K562 (cell line): ENCODE results near the gene LHX3. TPM values are rescaled to one million over a fixed set of nuclear protein-coding genes. Genes with fewer than 3 reads are reported as not detected.

ENCODE experiments used
- ARID1B ChIP-seq: fragments of 450-650 bp; IDR thresholded peaks from 2 replicates; pipeline ENCODE4 v1.6.1; 2016; ENCODE audit warnings: antibody characterized with exemption, mild to moderate bottlenecking, inconsistent platforms
- BHLHE40 ChIP-seq: IDR thresholded peaks from 2 replicates; pipeline ENCODE4 v1.6.1; 2011; ENCODE audit warnings: low read length, improper control_type of control experiment
- BMI1 ChIP-seq: fragments of 150-350 bp; IDR thresholded peaks from 2 replicates; pipeline ENCODE4 v1.6.1; 2014; ENCODE audit warnings: low read length
- CBFA2T3 ChIP-seq: fragments of 450-650 bp; IDR thresholded peaks from 2 replicates; pipeline ENCODE4 v1.6.1; 2017
- CXXC5 ChIP-seq: fragments of 250-450 bp; sonication (Bioruptor Pico); IDR thresholded peaks from 2 replicates; pipeline ENCODE4 v1.8.0; 2022; ENCODE audit warnings: inconsistent platforms, mild to moderate bottlenecking, moderate library complexity
- DPF2 ChIP-seq: fragments of 450-650 bp; IDR thresholded peaks from 2 replicates; pipeline ENCODE4 v1.6.1; 2016
- FOXM1 ChIP-seq, 2 experiments: fragments of 450-650 bp in 1 of 2; sonication (generic) in 1 of 2; formaldehyde crosslinking in 1 of 2; IDR thresholded peaks; 2 replicates each; pipeline versions ENCODE4 v1.6.1 to v1.9.0; 2017 to 2022; ENCODE audit warnings: low read depth in 2 of 2, mild to moderate bottlenecking in 2 of 2, missing genetic modification reagents in 1 of 2, moderate library complexity in 1 of 2
- GTF2A2 ChIP-seq: IDR thresholded peaks from 2 replicates; pipeline ENCODE4 v1.6.1; 2016; ENCODE audit warnings: mild to moderate bottlenecking, missing genetic modification characterization, missing compliant biosample characterization
- HNRNPH1 ChIP-seq: fragments of 200-400 bp; formaldehyde crosslinking; optimal IDR thresholded peaks from 2 replicates; pipeline ENCODE3; 2017; ENCODE audit warnings: low read depth, mild to moderate bottlenecking, low read length, moderate library complexity
- MAFF ChIP-seq: IDR thresholded peaks from 2 replicates; pipeline ENCODE4 v1.6.1; 2012; ENCODE audit warnings: low read length, improper control_type of control experiment
- MED1 ChIP-seq: sonication (generic); formaldehyde crosslinking; IDR thresholded peaks from 2 replicates; pipeline ENCODE4 v1.8.1; 2023; ENCODE audit warnings: missing genetic modification reagents, borderline replicate concordance
- MITF ChIP-seq: IDR thresholded peaks from 2 replicates; pipeline ENCODE4 v1.6.1; 2014; ENCODE audit warnings: antibody characterized with exemption
- OTX1 ChIP-seq: fragments of 450-650 bp; formaldehyde crosslinking; IDR thresholded peaks from 2 replicates; pipeline ENCODE4 v1.4.0; 2022; ENCODE audit warnings: mild to moderate bottlenecking
- PHTF2 ChIP-seq: fragments of 250-450 bp; sonication (Bioruptor Pico); IDR thresholded peaks from 2 replicates; pipeline ENCODE4 v1.5.0; 2021; ENCODE audit warnings: mild to moderate bottlenecking
- RBBP5 ChIP-seq: fragments of 200-600 bp; sonication (generic); IDR thresholded peaks from 2 replicates; pipeline ENCODE4 v1.6.1; 2012; ENCODE audit warnings: borderline replicate concordance, mild to moderate bottlenecking, low read length, control low read depth, inconsistent platforms; ENCODE audit not compliant: insufficient read depth, poor library complexity, severe bottlenecking
- RCOR1 ChIP-seq, 2 experiments: IDR thresholded peaks; 2 replicates each; pipeline ENCODE4 v1.6.1; 2012; ENCODE audit warnings: low read depth in 2 of 2, low read length in 2 of 2, borderline replicate concordance in 1 of 2, improper control_type of control experiment in 1 of 2
- RERE ChIP-seq: sonication (generic); formaldehyde crosslinking; IDR thresholded peaks from 2 replicates; pipeline ENCODE4 v1.8.0; 2023; ENCODE audit warnings: missing genetic modification reagents, mild to moderate bottlenecking, borderline replicate concordance
- SMARCA5 ChIP-seq: fragments of 450-650 bp; IDR thresholded peaks from 2 replicates; pipeline ENCODE4 v1.6.1; 2016
- SMARCC2 ChIP-seq: fragments of 450-650 bp; IDR thresholded peaks from 2 replicates; pipeline ENCODE4 v1.6.1; 2017; ENCODE audit warnings: antibody characterized with exemption, moderate library complexity, mild to moderate bottlenecking, low read depth
- XRCC5 ChIP-seq: fragments of 200-400 bp; formaldehyde crosslinking; IDR thresholded peaks from 2 replicates; pipeline ENCODE4 v1.6.1; 2017; ENCODE audit warnings: low read depth, mild to moderate bottlenecking, low read length
- ZNF184 ChIP-seq: sonication (generic); formaldehyde crosslinking; IDR thresholded peaks from 2 replicates; pipeline ENCODE4 v1.5.0; 2020; ENCODE audit warnings: missing genetic modification reagents
- ZNF57 ChIP-seq: fragments of 450-650 bp; formaldehyde crosslinking; IDR thresholded peaks from 2 replicates; pipeline ENCODE4 v1.4.0; 2020; ENCODE audit warnings: mild to moderate bottlenecking, moderate library complexity
- ZNF696 ChIP-seq: fragments of 250-450 bp; sonication (Bioruptor Pico); conservative IDR thresholded peaks from 2 replicates; pipeline ENCODE4 v1.4.0; 2020; ENCODE audit warnings: mild to moderate bottlenecking, moderate library complexity
- polyA plus RNA-seq, 8 experiments: library from polyadenylated mRNA; depleted of rRNA in 4 of 8; stranded (reverse) in 5 of 8; unstranded in 3 of 8; fragments of >200 nt; fragmentation: Nextera tagmentation in 2 of 8; fragmentation: Illumina TruSeq in 1 of 8; extraction: Ambion mirVana in 2 of 8; extraction: Trizol in 1 of 8; gene quantifications; 2 replicates each; pipeline versions ENCODE4 v1.2.1 to v1.2.3, GENCODE V29; 2011 to 2014; ENCODE audit warnings: inconsistent platforms in 1 of 8, missing spikeins in 1 of 8
- total RNA-seq, 7 experiments: library from RNA; depleted of rRNA in 6 of 7; stranded (reverse); fragments of >200 nt in 6 of 7; fragmentation: Illumina TruSeq in 2 of 7; extraction: Trizol in 2 of 7; gene quantifications; 2 replicates each; pipeline versions ENCODE4 v1.2.1 to v1.2.3, GENCODE V29; 2011 to 2021; ENCODE audit warnings: low replicate concordance in 1 of 7

The LHX3 gene
- total and polyA plus RNA-seq, 9 of the 15 experiments (the other 6 are each of a cell fraction or from before 2014, with no cell fraction given), result 0.09 TPM; not detected in 8

- TF ChIP-seq XRCC5 (no peak), GTF2A2 (tag) (no peak), SMARCC2 (no peak), ZNF57 (CRISPR knock-in tag) (no peak), MED1 (CRISPR knock-in tag) (no peak), ZNF184 (no peak), RERE (CRISPR knock-in tag) (no peak), HNRNPH1 (no peak), MAFF (no peak), FOXM1 (IDR thresholded peaks at IDR 0.05; ENCODE audit: low read depth) (no peak), FOXM1 (CRISPR knock-in tag; IDR thresholded peaks at IDR 0.05; ENCODE audit: low read depth) (no peak), DPF2 (no peak), PHTF2 (CRISPR knock-in tag) (no peak), RBBP5 (no peak), CBFA2T3 (peak; percentile 71), OTX1 (CRISPR knock-in tag) (no peak), BMI1 (no peak), BHLHE40 (peak; percentile 23; the same call in 1 of the 2 replicates), ARID1B (no peak), RCOR1 (IDR thresholded peaks at IDR 0.05; ENCODE audit: borderline replicate concordance in 1 of 2, low read depth in 2 of 2, low read length in 2 of 2) (peak in 1 of 2 experiments; percentile 71; a peak in 2 of 4 replicates), SMARCA5 (no peak), MITF (no peak), ZNF696 (CRISPR knock-in tag) (no peak), CXXC5 (CRISPR knock-in tag) (0 out of 2 replicates have a peak, but pooled peaks have one; percentile 19)
These were observed 45.1 kb upstream of the LHX3 start (continued) for GRCh38 chr9:136249877-136250559.
